Ishikawa (cell line): ENCODE measurements around the gene LYPLAL1.

Experiments
- CEBPB ChIP-seq: IDR thresholded peaks from 2 replicates; pipeline ENCODE4 v1.6.1; 2012
- CREB1 ChIP-seq: IDR thresholded peaks from 2 replicates; pipeline ENCODE4 v1.6.1; 2012; ENCODE audit warnings: low read depth
- TF ChIP-seq, protein P1 (sequence below): IDR thresholded peaks from 2 replicates; pipeline ENCODE4 v1.6.1; 2012; ENCODE audit warnings: low read depth, mild to moderate bottlenecking

DNA sequence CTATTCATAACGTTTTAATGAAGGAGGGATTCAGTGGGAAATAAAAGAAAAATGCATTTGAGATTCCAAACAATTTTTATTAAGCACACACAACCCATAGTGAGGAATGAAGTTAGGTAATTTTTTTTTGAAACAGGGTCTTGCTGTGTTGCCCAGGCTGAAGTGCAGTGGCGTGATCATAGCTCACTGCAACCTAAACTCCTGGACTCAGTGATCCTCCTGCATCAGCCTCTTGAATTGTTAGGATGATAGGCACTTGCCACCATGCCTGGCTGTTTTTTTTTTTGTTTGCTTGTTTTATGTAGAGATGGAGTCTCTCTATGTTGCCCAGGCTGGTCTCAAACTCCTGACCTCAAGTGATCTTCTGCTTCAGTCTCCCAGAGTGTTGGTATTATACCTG, 28.9 kb downstream of the LYPLAL1 start:
- TF ChIP-seq CEBPB (no peak), CREB1 (no peak)
- TF ChIP-seq, protein P1, sequence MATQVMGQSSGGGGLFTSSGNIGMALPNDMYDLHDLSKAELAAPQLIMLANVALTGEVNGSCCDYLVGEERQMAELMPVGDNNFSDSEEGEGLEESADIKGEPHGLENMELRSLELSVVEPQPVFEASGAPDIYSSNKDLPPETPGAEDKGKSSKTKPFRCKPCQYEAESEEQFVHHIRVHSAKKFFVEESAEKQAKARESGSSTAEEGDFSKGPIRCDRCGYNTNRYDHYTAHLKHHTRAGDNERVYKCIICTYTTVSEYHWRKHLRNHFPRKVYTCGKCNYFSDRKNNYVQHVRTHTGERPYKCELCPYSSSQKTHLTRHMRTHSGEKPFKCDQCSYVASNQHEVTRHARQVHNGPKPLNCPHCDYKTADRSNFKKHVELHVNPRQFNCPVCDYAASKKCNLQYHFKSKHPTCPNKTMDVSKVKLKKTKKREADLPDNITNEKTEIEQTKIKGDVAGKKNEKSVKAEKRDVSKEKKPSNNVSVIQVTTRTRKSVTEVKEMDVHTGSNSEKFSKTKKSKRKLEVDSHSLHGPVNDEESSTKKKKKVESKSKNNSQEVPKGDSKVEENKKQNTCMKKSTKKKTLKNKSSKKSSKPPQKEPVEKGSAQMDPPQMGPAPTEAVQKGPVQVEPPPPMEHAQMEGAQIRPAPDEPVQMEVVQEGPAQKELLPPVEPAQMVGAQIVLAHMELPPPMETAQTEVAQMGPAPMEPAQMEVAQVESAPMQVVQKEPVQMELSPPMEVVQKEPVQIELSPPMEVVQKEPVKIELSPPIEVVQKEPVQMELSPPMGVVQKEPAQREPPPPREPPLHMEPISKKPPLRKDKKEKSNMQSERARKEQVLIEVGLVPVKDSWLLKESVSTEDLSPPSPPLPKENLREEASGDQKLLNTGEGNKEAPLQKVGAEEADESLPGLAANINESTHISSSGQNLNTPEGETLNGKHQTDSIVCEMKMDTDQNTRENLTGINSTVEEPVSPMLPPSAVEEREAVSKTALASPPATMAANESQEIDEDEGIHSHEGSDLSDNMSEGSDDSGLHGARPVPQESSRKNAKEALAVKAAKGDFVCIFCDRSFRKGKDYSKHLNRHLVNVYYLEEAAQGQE: no peak
